HG03196 (cell line): ENCODE measurements around the gene MRTFA.

Experiments
- ATAC-seq: cut with Tn5 transposase; IDR thresholded peaks from one replicate; pipeline ENCODE4 v1.9.1; 2021; ENCODE audit not compliant: unreplicated experiment

The MRTFA gene

DNA sequence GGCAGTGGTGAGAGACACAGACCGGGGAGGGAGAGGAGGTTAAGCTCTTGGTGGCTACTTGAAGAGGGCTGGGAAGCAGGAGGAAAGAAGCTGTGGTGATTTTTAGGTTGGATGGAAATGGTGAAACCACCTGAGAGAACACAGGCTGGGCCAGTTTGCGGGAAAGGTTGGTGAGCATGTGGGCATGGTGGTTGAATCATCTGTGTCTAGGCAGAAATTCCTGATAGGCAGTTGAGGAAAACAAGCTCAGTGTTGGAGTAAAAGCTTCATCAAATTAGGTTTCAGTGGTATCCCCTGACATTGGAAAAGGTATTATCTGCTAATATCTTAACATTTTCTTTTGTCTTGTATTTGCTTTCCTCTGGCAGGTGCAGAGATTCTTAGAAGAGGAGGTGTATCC lies 270.5 kb downstream of the MRTFA start:
- no peak for ATAC-seq

DNA sequence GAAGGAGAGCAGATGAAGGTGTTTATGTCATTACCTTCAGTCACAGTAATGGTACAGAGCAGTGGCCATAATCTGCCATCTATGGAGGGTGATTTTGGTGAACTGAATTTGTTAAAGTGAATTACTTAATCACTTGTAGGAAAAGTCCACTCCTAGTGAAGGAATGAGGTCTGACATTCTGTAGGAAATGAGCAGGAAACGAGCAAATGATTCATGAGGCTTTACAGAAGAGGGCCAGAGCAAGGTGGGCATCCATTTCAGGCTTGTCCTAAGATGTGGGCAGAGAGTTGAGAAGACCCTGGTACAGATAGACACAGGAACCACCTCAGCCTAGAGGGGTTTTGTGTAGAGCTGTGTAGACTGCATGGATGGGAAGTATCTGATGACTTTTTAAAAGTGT lies 272.1 kb downstream of the MRTFA start:
- ATAC-seq, result no peak

DNA sequence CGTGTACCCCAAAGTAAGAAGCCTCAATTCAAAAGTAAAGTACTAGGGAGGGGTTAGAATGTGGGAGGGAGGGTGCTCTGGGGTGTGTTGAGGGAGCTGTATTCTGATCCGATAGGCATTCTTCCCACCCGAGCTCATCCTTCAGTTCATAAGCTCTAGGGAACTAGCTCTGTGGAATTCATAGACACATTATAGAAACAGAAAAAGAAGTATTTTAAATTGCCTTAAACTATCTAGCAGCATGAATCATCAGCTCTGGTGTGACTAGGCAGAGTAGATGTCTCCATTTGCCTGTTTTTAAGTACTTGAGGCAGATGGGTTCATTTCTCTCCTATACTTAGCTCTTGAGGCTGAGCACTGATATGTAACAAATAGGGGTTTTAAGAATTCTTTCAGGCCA lies 273.5 kb downstream of the MRTFA start:
- ATAC-seq, result no peak

DNA sequence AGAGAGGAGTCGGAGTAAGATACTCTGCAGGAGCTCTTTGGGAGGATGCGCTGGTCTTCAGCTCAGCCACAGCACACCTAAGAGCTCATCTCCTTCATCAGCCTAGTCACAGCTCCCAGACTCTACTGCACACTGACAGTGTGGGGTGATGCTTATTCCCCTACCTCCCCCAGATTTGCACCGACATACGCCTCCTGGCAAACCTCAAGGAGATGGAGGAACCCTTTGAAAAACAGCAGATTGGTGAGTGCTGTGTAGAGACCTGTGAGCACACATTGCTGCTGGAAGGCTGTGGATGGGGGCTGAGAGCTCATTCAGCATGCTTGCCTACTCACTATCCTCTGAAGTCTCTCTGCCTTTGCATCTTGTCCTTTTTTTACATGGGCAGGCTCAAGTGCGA lies 275.4 kb downstream of the MRTFA start:
- ATAC-seq, result no peak
